ENCODE data around the gene AR.

AR gene

DNA sequence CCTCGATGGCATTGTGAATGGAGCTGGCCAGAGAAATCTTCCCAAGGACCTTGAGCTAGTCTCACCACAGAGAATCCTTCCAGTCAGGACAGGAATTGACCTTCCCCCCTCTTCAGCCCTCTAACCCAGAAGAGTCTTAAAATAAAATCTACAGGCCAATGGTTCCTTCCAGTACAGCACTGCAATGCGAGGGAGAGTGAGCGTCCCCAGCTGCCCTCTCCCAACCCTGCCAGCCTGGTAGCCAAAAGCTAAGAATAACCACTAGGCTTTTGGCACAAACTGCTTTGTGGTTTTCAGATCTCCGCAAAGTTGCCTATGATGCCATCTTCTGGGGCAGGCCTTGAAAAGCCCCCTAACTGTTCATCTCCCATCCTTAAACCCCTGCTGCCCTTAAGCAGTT, 175.1 kb downstream of the AR start:
- no peak for DNase-seq (ENCODE audit: low read depth, low spot score)
- H3K4me3 ChIP-seq (ENCODE audit: low read length), result no peak overlapping the region

DNA sequence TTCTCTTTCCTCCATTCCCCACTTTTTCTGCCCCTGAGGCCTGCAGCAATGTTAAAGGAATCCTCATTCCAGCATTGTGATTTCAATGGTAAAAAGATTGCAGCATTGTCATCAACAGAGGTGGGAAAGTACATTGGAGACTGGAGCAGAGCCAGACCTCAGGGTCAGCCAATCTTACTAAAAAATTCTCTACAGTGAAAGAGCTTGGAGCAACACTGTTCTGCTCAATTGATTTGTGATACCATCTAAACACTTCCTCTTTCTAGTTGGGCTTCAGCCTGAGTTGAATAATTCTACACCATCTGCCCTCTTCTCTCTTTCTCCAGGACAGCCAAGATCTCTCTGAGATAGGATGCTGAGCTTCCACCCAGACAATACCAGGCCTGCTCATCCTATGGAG, 176.5 kb downstream of the AR start:
- no peak overlapping the region for H3K4me3 ChIP-seq (ENCODE audit: low read length)
- DNase-seq (ENCODE audit: low read depth, low spot score), result no peak

DNA sequence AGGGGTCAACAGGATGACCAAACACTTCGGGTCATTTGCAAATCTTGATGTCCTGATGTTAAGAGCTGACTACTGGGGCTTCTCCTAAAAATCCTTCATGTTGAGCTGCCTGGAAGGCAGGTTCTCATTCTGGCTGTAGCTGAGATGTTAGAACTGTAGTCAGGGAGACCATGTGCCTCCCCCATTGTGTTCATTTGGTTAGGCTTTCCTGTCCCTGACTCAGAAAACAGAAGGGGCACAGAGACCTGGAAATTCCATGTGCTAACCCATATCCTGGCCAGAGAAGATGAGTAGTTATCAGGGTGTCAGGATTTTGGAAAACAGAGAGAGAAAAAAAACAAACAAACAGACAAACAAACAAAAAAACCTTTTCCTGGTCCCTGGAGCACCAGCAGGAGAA, 177.5 kb downstream of the AR start:
- DNase-seq (ENCODE audit: low read depth, low spot score), result no peak
- no peak overlapping the region for H3K4me3 ChIP-seq (ENCODE audit: low read length)

DNA sequence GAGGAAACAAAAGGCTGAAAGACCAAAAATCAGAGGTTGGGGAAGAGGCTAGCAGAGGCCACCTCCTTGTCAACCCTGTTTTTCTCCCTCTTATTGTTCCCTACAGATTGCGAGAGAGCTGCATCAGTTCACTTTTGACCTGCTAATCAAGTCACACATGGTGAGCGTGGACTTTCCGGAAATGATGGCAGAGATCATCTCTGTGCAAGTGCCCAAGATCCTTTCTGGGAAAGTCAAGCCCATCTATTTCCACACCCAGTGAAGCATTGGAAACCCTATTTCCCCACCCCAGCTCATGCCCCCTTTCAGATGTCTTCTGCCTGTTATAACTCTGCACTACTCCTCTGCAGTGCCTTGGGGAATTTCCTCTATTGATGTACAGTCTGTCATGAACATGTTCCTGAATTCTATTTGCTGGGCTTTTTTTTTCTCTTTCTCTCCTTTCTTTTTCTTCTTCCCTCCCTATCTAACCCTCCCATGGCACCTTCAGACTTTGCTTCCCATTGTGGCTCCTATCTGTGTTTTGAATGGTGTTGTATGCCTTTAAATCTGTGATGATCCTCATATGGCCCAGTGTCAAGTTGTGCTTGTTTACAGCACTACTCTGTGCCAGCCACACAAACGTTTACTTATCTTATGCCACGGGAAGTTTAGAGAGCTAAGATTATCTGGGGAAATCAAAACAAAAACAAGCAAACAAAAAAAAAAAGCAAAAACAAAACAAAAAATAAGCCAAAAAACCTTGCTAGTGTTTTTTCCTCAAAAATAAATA, 179.9 kb downstream of the AR start:
- no peak for DNase-seq (ENCODE audit: low read depth, low spot score)
- H3K4me3 ChIP-seq (ENCODE audit: low read length), result no peak overlapping the region

DNA sequence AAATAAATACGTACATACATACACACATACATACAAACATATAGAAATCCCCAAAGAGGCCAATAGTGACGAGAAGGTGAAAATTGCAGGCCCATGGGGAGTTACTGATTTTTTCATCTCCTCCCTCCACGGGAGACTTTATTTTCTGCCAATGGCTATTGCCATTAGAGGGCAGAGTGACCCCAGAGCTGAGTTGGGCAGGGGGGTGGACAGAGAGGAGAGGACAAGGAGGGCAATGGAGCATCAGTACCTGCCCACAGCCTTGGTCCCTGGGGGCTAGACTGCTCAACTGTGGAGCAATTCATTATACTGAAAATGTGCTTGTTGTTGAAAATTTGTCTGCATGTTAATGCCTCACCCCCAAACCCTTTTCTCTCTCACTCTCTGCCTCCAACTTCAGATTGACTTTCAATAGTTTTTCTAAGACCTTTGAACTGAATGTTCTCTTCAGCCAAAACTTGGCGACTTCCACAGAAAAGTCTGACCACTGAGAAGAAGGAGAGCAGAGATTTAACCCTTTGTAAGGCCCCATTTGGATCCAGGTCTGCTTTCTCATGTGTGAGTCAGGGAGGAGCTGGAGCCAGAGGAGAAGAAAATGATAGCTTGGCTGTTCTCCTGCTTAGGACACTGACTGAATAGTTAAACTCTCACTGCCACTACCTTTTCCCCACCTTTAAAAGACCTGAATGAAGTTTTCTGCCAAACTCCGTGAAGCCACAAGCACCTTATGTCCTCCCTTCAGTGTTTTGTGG, 180.7 kb downstream of the AR start:
- no peak overlapping the region for H3K4me3 ChIP-seq (ENCODE audit: low read length)
- DNase-seq (ENCODE audit: low read depth, low spot score), result no peak

DNA sequence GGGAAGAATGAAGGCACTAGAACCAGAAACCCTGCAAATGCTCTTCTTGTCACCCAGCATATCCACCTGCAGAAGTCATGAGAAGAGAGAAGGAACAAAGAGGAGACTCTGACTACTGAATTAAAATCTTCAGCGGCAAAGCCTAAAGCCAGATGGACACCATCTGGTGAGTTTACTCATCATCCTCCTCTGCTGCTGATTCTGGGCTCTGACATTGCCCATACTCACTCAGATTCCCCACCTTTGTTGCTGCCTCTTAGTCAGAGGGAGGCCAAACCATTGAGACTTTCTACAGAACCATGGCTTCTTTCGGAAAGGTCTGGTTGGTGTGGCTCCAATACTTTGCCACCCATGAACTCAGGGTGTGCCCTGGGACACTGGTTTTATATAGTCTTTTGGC, 181.7 kb downstream of the AR start:
- H3K4me3 ChIP-seq (ENCODE audit: low read length), result no peak overlapping the region
- no peak for DNase-seq (ENCODE audit: low read depth, low spot score)

DNA sequence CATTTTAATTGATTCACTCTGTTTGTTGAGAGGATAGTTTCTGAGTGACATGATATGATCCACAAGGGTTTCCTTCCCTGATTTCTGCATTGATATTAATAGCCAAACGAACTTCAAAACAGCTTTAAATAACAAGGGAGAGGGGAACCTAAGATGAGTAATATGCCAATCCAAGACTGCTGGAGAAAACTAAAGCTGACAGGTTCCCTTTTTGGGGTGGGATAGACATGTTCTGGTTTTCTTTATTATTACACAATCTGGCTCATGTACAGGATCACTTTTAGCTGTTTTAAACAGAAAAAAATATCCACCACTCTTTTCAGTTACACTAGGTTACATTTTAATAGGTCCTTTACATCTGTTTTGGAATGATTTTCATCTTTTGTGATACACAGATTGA, 182.2 kb downstream of the AR start:
- DNase-seq (ENCODE audit: low read depth, low spot score), result no peak
- H3K4me3 ChIP-seq (ENCODE audit: low read length), result no peak overlapping the region

DNA sequence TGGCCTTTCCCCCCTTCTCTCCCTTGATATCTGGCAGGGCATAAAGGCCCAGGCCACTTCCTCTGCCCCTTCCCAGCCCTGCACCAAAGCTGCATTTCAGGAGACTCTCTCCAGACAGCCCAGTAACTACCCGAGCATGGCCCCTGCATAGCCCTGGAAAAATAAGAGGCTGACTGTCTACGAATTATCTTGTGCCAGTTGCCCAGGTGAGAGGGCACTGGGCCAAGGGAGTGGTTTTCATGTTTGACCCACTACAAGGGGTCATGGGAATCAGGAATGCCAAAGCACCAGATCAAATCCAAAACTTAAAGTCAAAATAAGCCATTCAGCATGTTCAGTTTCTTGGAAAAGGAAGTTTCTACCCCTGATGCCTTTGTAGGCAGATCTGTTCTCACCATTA, 183.8 kb downstream of the AR start:
- H3K4me3 ChIP-seq (ENCODE audit: low read length), result no peak overlapping the region
- no peak for DNase-seq (ENCODE audit: low read depth, low spot score)

DNA sequence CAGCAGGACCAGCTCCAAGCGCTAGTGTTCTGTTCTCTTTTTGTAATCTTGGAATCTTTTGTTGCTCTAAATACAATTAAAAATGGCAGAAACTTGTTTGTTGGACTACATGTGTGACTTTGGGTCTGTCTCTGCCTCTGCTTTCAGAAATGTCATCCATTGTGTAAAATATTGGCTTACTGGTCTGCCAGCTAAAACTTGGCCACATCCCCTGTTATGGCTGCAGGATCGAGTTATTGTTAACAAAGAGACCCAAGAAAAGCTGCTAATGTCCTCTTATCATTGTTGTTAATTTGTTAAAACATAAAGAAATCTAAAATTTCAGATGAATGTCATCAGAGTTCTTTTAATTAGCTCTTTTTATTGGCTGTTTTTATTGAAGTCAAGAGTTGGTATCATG, 186.5 kb downstream of the AR start:
- no peak for DNase-seq (ENCODE audit: low read depth, low spot score)
- H3K4me3 ChIP-seq (ENCODE audit: low read length), result no peak overlapping the region

DNA sequence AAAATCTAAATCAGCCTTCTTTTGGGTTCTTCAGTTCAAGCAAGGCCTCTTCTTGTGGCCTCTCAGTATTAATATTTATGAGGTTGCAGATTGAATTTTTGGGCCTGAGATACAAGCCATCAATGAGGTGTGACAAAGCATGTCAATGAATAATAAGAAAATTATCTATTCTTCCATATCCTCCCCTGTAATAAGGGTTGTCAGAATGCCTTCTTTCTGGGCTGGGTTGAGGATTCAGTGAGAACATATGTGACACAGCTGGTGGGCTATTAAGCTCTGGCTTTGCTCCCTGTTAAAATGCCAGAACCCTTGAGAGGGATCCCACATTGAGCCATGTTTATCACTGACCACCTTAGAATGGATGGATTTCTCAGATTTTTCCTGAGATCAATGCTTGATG, 187.2 kb downstream of the AR start:
- no peak for DNase-seq (ENCODE audit: low read depth, low spot score)
- H3K4me3 ChIP-seq (ENCODE audit: low read length), result no peak overlapping the region

DNA sequence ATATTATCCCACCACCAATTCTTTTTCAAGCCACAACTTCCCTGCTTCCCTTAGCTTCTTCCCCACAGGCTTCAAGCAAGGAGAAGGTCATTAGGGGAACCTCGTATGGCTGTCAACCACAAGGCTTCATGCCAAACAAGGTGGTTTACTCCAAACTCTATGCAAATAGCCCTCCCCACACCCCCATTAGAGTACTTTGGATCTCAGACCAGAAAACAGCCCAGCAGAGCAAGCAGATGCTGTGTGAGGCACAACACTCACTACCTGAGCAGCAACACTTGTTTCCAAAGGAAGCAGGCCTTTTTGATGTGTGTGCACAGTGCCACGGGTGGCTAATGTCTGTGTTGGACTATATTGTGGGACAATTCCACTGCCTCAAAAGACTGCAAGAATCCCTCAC, 189.0 kb downstream of the AR start:
- DNase-seq (ENCODE audit: low read depth, low spot score), result no peak
- no peak overlapping the region for H3K4me3 ChIP-seq (ENCODE audit: low read length)

DNA sequence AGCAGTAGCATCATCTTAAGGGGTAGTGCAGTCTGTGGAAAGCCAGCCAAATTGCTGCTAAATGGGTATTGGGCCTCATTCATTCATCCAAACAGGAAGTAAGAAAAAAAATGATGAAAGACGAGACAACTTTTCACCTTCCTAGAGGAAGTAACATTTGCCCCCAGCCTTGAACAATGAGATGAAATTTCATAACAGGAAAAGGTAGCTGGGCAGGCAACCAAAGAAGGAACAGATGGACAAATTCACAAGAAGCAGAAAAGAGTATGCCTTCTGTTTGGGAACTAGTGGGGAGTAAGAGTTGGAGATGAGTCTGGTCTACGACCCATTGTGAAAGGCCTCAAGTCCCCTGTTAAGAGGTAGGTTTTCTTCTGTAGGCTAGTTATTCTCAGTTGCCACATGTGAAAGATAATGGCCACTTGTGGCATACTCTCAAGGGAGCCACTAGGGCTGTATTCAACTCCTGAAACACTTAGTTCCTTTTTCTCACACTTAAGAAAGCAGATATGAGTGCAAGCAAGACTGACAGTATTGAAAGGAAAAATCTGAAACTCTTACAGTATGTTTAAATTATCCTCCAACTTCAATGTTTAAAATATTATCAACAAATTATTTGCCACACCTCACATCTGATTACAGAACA, 190.4 kb downstream of the AR start:
- H3K4me3 ChIP-seq (ENCODE audit: low read length), result no peak overlapping the region
- no peak for DNase-seq (ENCODE audit: low read depth, low spot score)

DNA sequence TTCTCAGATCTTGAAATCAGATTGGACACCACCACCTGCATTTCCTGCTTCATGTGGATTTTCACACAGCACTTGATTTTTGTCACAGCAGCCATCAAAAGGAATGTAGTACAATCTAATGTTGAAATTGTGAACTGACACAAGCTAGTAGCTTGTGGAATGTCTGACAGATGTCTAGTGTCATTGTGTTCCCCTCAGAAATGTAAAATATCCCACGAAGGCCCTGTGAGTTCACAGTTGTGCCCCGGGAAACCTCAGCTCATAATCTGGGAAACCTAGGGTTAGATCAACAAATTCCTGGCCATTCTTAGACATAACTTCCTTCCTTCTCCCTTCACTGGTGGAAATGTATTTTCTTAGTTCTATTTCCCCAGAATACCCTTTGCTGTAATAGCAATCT, 205.7 kb downstream of the AR start:
- DNase-seq (ENCODE audit: low read depth, low spot score), result no peak
- no peak overlapping the region for H3K4me3 ChIP-seq (ENCODE audit: low read length)

DNA sequence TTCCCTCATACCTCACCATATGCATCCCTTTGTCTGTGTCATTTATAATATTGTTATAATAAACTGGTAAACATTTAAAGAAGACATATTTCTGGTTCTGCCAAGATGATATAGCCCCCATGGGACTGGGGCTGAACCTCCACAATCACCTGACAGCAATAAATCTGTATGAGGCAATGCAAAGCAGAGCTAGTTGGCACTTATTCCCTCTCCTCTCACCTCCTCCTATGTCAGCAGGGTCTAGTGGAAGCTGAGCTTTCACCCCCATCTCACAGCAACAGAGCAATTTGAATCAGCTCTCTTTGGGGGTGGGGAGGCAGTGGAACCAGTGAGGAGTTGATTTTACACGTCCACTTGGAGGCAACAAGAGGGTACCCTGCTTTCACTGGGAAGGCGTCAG, 206.9 kb downstream of the AR start:
- no peak for DNase-seq (ENCODE audit: low read depth, low spot score)
- H3K4me3 ChIP-seq (ENCODE audit: low read length), result no peak overlapping the region

DNA sequence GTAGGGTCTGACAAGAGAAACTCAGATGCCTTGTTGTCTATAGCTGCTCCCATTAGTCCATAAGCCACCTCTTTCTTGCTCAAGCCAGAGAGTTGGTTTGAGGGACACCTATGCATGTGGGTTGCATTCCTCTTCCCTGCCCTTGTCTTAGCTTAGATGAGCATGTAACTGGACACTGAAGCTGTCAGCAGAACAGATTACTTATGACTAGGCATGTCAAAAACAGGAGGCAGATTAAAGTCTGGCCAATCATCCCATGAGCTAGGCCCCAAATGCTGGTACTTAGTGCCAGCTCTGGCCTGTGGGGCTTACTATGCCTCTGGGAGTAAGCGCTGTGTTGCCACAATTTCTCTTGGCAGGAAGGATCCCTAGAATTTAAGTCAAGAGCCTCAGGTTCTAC, 215.2 kb downstream of the AR start:
- no peak for DNase-seq (ENCODE audit: low read depth, low spot score)
- H3K4me3 ChIP-seq (ENCODE audit: low read length), result no peak overlapping the region

DNA sequence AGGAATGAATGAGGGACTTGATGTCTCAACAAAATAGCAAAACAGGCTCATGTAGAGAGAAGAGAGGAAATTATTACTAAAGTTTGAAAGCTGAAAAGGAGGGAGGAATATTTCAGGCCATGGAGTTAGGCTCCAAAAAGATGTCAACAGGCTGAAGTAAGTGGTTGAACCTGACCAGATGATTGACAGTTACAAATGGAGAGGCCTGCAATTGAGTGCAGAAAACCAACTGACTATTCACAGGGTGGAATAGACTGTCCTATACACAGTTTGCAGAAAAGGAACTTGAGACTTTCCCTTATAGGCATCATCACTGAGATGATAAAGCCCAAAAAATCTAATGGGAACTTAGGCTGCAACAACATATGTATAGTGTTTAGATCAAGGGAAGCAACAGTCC, 233.3 kb downstream of the AR start:
- H3K4me3 ChIP-seq (ENCODE audit: low read length), result no peak overlapping the region
- no peak for DNase-seq (ENCODE audit: low read depth, low spot score)

DNA sequence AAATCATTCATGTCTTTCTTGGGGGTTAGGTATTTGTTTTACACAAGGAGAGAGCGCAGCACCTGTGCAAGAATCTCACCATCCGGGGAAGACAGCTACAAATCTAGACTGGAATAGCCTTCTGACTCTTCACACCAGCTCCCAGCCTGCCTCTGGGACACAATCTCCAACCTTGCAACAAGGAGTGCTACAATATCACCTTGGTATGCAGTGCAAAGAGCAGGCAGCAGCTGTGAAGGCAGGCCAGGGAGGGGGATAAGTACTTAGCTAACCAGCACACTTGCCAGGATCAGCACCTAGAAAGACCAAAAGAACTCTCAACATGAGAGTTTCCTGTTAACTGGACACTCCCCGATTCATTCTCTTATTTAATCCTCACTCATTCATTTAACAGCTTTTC, 235.3 kb downstream of the AR start:
- H3K4me3 ChIP-seq (ENCODE audit: low read length), result no peak overlapping the region
- no peak for DNase-seq (ENCODE audit: low read depth, low spot score)
